CD4-positive, alpha-beta T cell treated with Interleukin-6 at 100 ng/mL for 8 hours (primary cell): ENCODE data around the gene CEP43.
A peak's percentile ranks its signal among the peaks of the same experiment; 100 is the strongest.

Experiments used
- DNase-seq: peaks from one replicate; pipeline ENCODE4 v3.0.0-alpha.2; 2020; ENCODE audit warnings: mixed read lengths, low spot score

CEP43 gene, protein sequence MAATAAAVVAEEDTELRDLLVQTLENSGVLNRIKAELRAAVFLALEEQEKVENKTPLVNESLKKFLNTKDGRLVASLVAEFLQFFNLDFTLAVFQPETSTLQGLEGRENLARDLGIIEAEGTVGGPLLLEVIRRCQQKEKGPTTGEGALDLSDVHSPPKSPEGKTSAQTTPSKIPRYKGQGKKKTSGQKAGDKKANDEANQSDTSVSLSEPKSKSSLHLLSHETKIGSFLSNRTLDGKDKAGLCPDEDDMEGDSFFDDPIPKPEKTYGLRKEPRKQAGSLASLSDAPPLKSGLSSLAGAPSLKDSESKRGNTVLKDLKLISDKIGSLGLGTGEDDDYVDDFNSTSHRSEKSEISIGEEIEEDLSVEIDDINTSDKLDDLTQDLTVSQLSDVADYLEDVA

DNA sequence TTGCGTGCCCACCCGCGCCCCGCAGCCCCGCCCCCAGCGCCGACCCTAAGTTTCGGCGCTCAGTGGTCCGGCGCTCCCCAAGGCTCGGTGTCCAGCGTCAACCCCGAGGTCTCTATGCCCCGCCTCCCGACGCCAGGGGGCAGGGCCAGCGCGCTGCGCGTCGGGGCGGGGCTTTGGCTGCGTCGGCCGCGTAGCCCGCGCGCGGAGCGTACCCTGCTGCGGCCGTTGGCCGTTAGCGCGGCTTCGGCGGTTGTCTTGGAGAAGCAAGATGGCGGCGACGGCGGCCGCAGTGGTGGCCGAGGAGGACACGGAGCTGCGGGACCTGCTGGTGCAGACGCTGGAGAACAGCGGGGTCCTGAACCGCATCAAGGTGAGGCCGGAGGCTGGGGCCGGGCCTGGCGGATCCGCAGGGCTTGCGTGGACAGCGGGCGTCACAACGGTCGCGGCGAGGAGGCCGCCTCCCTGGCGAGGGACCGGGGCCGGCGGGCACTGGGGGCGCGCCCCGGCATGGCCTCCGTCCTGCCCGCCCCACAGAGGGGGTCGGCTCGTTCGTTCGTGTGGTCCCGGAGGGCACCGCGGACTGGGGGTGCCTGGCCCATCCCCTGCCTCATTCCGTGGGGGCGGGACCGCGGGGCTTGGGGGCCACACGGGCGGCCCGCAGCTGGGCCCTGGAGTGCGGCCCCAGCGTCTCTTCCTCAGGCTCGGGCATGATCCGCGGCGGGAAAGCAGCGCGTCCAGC lies at the start of gene CEP43:
Gene CEP43, plus strand, starts transcription at position 253 of the 739 bp plus-strand sequence. Its CDS starts 16 bp downstream, at position 269.
- DNase-seq = peak; percentile 92

DNA sequence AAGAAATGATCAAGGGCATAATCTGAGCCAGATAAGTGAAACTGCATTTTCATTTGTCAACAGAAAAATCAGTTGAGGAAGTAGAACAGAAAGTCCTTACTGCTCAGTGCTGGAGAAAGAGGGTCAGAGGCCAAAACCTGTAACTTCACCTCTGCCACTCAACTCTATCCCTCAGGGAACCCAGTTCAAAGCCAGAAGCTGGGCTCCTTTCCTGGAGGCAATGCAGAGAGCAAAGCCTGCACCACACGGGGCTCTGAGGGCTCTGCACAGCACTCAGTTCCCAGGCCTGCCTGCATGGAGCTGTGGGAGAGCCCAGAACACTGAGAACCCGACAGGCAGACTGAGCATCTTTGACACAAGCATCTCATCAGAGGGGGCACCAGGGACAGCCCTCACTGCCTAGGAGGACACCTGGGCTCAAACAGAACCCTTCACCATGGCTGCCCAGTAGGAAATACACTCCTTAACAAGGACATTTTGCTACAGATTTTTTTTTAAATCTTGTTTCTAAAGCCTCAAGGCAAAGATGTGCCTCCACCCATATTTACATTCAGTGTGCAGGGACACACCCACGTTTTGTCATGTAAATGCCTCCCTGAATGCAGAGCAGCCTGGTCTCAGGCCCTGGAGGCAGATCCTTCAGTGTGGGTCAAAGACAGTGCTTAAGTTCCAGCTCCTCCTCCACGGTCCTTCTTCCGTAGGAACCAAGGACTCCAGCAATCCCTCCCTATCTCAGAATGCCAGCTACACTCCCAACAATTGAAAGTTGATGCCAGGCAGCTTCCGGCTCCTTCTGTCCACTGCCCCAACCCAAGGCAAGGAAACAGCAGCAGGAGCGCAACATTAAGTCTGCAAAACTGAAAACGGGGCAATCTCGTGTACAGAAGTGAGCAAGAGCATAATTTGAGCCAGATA lies 49.4 kb upstream of the CEP43 start:
- DNase-seq = peak; percentile 14

DNA sequence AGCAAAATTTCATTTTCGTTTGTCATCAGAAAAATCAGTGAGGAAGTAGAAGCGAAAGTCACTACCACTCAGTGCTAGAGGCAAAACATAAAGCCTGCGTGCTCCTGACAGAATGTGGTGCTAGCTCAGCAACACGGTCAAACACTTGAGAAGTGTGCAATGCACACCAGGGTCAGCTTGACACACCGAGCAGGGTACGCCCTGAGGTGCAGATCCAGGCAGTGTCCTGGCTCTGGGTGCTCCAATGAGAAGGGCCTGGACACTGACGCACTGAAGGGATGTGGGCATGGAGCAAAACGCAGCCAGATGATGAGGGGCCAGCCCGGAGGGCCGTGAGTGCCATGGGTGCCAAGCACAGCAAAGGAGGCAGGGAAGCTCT lies 48.8 kb upstream of the CEP43 start:
- DNase-seq = peak; percentile 30

DNA sequence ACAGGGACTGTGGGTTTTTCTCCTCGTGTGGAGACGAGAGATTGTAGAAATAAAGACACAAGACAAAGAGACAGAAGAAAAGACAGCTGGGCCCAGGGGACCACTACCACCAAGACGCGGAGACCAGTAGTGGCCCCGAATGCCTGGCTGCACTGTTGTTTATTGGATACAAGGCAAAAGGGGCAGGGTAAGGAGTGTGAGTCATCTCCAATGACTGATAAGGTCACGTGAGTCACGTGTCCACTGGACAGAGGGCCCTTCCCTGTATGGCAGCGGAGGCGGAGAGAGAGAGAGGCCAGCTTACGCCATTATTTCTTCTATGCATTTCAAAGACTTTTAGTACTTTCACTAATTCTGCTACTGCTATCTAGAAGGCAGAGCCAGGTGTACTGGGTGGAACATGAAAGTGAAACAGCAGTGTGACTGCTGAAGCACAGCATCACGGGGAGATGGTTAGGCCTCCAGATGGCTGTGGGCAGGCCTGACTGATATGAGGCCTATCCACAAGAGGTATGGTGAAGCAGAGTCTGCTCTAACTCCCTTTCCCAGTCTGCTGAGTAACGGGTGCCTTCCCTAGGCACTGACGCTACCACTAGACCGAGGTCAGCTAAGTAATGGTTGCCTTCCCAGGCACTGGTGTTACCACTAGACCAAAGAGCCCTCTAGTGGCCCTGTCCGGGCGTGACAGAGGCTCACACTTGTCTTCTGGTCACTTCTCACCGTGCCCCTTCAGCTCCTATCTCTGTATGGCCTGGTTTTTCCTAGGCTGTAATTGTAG lies 48.1 kb upstream of the CEP43 start:
- peak; percentile 66 for DNase-seq

DNA sequence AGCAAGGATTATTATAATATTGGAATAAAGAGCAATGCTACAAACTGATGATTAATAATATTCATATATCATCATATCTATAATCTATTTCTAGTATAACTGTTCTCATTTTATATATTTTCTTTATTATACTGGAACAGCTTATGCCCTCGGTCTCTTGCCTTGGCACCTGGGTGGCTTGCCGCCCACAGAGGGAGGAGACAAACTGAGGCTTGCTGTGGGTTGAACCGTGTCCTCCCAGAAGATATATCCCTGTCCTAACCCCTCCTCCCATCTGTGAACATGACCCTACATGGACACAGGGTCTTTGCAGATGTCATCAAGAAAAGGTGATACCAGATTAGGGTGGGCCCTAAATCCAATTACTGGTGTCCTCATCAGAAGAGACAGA lies 47.5 kb upstream of the CEP43 start:
- DNase-seq = no peak

DNA sequence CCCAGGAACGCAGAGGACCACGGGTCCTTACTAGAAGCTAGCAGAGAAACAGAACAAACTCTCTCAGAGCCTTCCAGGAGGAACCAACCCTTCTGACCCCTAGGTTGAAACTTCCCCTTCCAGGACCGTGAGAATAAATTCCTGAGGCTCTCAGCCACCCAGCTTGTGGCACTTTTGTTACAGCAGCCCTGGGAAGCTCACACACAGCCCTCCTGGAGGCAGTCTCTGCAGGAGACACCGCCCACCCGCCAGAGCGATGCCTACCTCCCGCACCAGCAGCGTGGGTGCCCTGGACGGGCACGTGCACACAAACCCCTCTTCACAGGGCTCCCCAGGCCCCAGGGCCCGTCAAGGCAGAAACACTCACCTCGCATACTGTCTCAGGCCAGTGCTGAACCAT lies 47.1 kb upstream of the CEP43 start:
- no peak for DNase-seq

DNA sequence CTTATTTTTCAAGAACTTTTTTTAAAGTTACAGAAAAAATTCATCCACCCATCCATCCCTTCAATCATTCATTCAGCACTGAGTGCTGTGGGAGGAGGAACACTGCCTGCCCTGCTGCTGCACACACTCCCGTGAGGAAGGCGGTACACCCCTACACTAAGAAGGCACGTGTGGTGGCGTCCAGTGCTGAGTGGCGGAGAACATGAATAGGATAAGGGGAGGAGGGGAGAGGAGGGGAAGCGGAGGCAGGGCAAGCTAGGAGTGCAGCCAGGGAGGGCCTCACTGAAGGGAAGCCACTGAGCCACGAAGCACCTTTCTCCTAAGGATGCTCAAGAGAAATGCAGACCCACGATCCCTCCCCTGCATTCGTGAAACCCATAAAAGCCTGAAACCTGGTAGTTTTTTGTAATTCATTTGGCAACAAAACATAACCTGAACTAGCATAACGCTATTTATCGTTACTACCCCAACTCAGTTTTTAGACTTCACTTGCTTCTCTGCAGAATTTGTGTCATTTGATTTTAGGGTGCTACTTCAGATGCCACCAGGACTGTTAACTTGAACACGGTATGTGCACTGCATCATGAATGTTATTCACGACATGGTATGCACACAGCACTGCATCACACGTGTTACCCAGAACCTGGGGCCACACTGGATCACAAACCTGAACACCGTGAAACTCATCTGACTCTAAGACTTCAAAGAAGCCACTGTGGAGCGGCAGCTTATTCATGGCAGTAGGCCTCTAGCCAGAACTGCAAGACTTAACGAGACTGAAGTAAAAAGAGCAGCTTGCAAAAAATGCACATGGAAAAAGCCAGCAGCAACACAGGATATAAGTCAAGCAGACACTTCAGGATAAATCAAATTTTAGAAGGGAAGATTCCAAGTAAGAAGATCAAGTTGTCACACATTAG lies 46.4 kb upstream of the CEP43 start:
- peak; percentile 51 for DNase-seq

DNA sequence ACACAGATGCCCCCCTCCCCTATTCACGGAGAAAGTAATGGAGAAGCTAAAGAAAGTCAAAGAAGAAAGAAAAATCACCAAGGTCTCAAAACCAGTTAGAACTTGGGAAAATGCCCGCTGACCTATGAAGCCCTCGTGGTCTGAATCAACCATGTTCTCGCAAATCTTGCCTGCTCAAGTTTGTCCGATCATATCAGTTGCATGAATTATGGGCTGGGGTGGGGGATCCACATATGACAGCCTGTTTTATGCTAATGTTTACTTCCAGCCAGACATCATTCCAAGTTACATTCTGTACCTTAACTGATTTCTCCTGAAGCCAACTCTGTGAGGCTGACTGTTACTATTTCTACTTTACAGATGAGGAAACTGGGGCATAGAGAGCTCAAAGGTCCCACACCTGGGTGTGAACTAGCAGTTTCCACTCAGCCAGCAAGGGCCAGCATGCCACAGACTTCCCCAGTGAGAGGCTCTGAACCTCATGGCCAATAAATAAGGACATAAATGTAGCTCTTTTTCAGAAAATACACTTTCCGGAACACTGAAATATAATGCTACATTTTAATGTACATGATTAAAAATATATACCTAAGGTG lies 45.0 kb upstream of the CEP43 start:
- no peak for DNase-seq

DNA sequence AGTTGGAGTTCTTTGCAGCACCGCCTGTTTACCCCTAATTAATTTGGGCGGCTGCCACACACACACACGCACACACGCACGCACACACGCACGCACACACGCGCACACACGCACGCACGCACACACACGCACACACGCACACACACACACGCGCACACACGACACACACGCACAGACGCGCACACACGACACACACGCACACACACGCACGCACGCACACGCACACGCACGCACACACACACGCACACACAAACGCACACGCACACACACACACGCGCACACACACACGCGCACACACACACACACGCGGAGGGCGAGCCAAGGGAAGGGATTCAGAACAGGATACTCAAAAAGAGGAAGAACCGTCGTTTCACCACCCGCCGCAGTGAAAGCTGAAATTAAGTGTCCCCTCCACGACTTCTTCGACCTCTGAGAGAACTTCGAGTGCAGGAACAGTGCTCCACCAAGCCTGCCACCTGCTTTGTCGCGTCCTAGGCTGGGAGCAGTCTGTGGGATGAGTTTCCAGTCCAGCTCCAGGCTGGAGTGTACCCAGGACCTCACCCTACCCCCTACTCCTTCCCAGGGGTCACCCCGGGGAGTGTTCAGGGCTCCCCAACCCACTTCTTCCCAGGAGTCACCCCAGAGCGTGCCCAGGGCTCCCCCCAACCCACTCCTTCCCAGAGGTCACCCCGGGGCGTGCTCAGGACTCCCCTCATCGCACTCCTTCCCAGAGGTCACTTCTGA lies 43.9 kb upstream of the CEP43 start:
- peak; percentile 44 for DNase-seq

DNA sequence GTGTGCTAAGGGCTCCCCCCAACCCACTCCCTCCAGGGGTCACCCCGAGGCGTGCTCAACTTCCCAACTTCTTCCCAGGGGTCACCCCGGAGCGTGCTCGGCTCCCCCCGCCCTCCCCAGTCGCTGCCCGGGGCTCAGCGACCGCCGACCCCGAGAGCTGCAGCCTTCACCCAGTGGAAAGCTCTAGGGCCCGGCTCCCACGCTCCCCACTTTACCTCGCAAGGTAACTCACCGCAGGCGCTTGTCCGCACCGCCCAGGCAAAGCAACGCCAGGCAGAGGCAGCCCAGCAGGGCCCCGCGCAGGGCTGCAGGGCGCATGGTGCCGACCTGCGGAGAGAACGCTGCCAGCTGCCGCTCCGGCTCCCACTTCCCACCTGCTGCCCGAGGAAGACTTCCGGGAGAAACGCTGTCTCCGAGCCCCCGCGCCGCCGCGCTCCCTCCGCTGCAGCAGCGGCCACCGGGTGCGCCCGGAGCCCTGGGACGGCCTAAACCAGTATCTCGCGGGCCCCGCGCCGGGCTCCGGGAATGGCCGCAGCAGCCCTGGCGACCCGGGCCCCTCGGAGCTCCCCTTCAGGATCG lies 43.2 kb upstream of the CEP43 start:
- peak; percentile 23 for DNase-seq

DNA sequence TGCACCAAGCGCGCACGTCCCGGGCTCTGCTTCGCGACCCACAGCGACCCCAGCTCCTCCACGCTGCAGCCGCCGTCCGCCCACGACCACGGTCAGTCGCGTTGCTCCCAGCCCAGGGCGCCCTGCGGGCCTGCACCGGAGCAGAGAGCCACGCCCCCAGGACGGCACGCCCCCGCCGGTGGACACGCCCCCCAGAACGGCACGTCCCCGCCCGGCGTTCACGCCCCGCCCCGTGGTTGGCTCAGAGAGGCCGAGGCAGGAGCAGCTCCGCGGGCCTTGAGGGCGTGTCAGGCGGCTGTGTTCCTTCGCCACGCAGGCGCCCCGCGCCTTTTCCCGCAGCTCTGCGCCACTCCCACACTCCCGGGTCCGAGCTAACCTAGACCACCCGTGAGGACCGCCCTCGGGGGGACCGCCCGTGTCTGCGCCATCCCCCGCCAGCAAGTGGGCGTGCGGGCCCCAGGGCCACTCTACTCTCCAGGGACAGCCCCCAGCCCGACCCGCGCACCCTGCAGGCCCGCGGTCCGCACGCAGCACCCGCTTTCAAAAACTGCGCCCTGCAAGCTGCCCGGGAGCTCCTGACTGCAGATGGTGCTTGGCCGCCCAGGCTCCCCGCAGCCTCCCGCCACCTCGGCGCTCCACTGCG lies 42.6 kb upstream of the CEP43 start, which contains the start of gene RNASET2:
Gene RNASET2, minus strand, starts transcription at position 107 of the 643 bp plus-strand sequence. CDS start 368 bp downstream, outside the sequence.
- DNase-seq = peak; percentile 97

DNA sequence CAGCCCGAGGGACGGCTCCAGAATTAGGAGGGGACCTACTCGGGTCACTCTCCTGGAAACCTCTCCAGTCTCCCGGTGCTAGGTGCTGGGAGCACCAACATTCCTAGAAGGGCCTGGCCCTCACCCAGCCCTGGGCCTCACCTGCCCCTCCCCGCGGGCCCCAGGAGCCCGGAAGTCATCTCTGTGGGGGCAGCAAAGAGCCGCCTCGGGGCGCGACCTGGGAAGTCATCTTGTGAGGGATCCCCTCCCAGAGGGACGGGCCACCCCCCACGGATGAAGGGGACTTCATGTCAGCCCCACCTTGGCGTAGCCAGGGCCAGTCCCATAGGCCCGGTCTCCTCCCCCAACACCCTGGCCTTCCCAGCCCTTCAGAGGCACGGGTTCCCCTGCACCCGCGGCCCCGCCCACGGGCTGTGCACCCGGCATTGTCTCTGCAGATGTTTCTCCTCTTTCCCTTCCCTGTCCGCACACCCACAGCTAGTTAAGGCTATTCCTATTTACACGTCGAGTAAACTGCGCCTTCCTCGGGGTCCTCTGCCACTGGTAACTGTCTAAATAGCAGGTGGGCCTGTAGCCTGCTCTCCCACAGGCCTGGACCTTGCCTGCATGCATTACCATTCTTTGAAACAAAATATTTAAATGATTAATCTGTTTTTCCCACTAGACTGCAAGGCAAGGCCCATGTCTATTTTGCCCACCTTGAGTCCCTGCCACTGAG lies 42.0 kb upstream of the CEP43 start:
- peak; percentile 52 for DNase-seq

DNA sequence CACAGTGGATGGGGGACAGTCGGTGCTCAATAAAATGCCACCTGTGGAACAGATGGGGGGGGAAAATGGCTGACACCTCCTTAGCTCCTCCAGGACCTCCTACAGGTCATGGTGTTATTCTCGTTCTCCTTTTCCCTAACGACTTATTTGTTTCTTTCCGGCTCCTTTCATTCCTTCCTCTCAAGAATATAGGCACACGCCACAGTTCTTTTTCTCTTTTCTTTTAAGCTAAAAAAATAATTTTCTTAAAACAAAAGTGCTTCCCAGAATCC lies 41.5 kb upstream of the CEP43 start:
- DNase-seq = no peak

DNA sequence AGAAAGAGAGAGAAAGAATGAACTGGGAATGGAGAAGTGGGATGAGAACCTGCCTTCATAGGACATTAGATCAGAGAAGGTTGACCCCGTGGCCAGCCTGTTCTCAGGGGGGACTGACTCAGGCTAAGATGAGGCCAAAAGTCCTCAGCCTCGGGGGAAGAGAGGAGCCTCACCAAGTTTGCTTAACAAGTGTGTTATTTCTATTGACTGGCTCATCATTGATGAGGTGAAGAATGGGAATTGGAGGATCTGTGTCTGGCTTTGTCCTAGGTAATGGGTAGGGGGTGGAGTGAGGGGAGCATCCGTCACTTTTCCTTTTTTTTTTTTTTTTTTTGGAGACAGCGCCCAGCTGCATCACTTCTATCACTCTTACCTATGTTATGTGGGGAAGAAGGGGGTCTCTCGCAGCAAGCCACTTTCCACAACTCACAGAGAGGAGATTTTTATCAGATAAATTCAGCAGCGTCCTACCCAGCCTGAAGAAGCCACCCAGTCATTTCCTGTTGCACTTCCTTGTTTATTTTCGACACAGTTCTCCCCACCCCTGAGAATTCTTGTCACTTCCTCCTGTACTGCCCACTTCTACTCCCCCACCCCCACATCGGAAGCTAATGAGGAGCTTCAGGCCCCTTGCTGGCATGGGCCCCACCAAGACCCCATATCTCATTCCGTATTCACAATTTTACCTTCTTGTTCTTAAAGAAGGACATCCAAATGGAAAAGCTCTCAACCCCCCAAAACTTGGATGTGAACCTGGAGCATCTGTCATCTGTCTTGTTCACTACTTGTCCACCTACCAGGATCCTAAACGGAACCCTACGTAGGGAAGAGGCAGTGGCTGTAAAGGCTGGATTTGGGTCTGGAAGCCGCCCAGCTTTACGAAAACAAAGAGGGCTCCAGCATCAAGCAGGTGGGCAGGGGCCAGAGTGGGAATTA lies 40.0 kb upstream of the CEP43 start:
- DNase-seq = peak; percentile 78

DNA sequence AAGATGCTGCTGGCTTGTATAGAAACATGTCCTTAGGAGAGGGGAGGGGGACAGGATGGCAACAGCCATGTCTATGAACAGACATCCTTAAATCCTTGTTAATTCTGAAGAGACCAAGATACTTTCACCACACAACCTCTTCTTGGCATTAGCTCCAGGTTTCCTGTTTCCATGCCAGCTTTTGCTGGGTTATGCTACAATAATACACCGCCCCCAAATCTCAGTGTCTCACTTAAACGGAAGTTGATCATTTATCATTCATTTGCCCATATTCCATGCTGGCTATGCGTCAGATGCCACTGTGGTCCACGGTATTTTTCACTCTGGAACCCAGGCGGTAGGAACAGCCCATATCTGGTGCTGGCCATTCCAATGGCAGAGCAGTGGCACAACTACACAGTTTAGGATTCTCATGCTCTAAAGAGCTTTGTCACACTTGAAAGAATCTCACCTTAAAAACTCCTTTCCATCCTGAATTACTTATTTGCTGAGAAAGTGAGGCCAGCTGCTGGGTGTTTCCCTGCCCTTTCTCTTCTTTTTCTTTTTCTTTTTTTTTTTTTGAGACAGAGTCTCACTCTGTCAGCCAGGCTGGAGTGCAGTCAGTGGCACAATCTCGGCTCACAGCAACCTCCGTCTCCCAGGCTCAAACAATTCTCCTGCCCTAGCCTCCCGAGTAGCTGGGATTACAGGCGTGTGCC lies 39.1 kb upstream of the CEP43 start:
- DNase-seq = no peak

DNA sequence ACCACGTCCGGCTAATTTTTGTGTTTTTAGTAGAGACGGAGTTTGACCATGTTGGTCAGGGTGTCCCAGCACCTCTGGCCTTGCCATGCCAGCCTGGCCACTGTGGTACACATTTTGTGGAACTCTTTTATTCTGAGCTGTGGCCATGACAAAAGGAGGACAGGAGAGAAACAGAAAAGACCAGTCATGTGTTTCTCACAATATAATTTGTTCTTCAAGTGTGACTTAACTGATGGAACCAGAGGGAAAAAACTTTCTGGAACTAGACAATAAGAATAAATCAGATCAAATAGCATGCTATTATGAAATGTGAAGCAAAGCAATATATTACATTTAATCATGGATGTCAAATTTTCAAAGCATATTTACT lies 38.6 kb upstream of the CEP43 start:
- DNase-seq = no peak
